D721Med (cell line): Measurements from ENCODE around the gene PLCB4.

Experiments used
- DNase-seq: peaks from one replicate; pipeline ENCODE4 v3.0.0; 2011; ENCODE audit warnings: low spot score; ENCODE audit not compliant: insufficient read length
- FAIRE-seq: peaks from 2 replicates; lab custom pipeline; 2011; peaks lifted over from hg19 to GRCh38; lab: Jason Lieb, UNC
- CTCF ChIP-seq: IDR thresholded peaks from 2 replicates; pipeline ENCODE4 v1.5.1; 2012; ENCODE audit warnings: mild to moderate bottlenecking, control low read depth; ENCODE audit not compliant: insufficient read depth; ENCODE audit errors: missing control alignments

The PLCB4 gene

GRCh38 chr20:9427430-9428291 is 358.8 kb downstream of the PLCB4 start:
- FAIRE-seq (no peak), DNase-seq (no peak)
- no peak for TF ChIP-seq CTCF

GRCh38 chr20:9428292-9428607 is 359.4 kb downstream of the PLCB4 start:
- DNase-seq (no peak), FAIRE-seq (no peak)
- no peak for TF ChIP-seq CTCF

- DNase-seq (no peak), FAIRE-seq (no peak)
- TF ChIP-seq CTCF = no peak
Measured at GRCh38 chr20:9439806-9440205, 370.9 kb downstream of the PLCB4 start.

- FAIRE-seq (no peak), DNase-seq (no peak)
- no peak for TF ChIP-seq CTCF
Measured at GRCh38 chr20:9440892-9441291, 372.0 kb downstream of the PLCB4 start.

GRCh38 chr20:9441948-9442347 is 373.1 kb downstream of the PLCB4 start:
- DNase-seq (no peak), FAIRE-seq (no peak)
- TF ChIP-seq CTCF = no peak

GRCh38 chr20:9442858-9443257 is 374.0 kb downstream of the PLCB4 start:
- TF ChIP-seq CTCF = no peak

GRCh38 chr20:9444921-9445320 is 376.0 kb downstream of the PLCB4 start:
- no peak for DNase-seq
- no peak for FAIRE-seq
- TF ChIP-seq CTCF = no peak

More at GRCh38 chr20:9442858-9443257, 374.0 kb downstream of the PLCB4 start:
- no peak for FAIRE-seq
- no peak for DNase-seq
